ENCODE data around the gene TRIM43B.
"Not testable (repeated sequence)": the region's sequence is repeated elsewhere in the genome, so short reads cannot be mapped to it uniquely, and the experiment has no call there.

- TF ChIP-seq CTCF (optimal IDR thresholded peaks at IDR 0.05 in 1 of 3, IDR thresholded peaks at IDR 0.05 in 1 of 3, conservative IDR thresholded peaks at IDR 0.05 in 1 of 3; ENCODE audit: extremely low read depth in 1 of 3, insufficient read depth in 2 of 3, low read length in 3 of 3); EZH2 (IDR thresholded peaks at IDR 0.05; ENCODE audit: low read length): not testable (repeated sequence)
Measured at GRCh38 chr2:95467984-95468383, 16.6 kb downstream of the TRIM43B start.

Data from keratinocyte (primary cell).